Heart left ventricle (tissue), 13 donors: ENCODE measurements around the gene TAS2R5.

Experiments used
- CTCF ChIP-seq, 12 donors: fragments of 200-600 bp; sonication (generic) in 4 of 12; IDR thresholded peaks; one replicate each; pipeline versions ENCODE4 v1.5.0 to v1.8.0; 2018 to 2022; ENCODE audit warnings: antibody characterized with exemption in 12 of 12, mild to moderate bottlenecking in 5 of 12
- POLR2A ChIP-seq, 2 donors: fragments of 450-650 bp; IDR thresholded peaks; one replicate each; pipeline ENCODE4 v1.6.1; 2017; ENCODE audit warnings: antibody characterized with exemption in 2 of 2, mild to moderate bottlenecking in 2 of 2, moderate library complexity in 2 of 2
- donor health status: ischemic (EF 13 %, LVEDD 7.1; RV severe dilation, severe dysfunction).
- donor health status: DM: no; HTN: yes; CAD: no.
- donor health status: DM: no; HTN: no; CAD: no.
- donor health status: ischemic (EF 25% LVEDD 6.9; RV normal size, moderate dysfunction).
- donor health status: ischemic (EF 25% LVEDD 5.7; RV mildly dilated, moderate dysfunction).
- donor health status: ischemic (EF 35%, LVEDD 5.7; RV mildly dilated, moderate dysfunction).
- donor health status: nonischemic (EF 11% LVEDD 7.7; RV severe dilation, severe dysfunction).
- donor health status: DM: yes; HTN: yes; CAD: no.
- donor health status: PGD.
- donor health status: ischemic (EF 29% LVEDD 5.4; RV normal size, mild dysfunction).
- donor health status: nonischemic (EF 23%, LVEDD 6.1; RV moderate dilation, normal function).

GRCh38 chr7:141789917-141790316 is at the start of gene TAS2R5:
- no peak for TF ChIP-seq CTCF (IDR thresholded peaks at IDR 0.05)
- no peak for TF ChIP-seq POLR2A (IDR thresholded peaks at IDR 0.05)
